Measurements from ENCODE around the gene DOCK2.

The DOCK2 gene

GRCh38 chr5:169921384-169921783, 284.3 kb downstream of the DOCK2 start:
- Histone ChIP-seq H4K20me1 (ENCODE audit: insufficient read depth, low read length, poor library complexity, severe bottlenecking) (no peaks in the 10 kb centered on the region), H3K9ac (ENCODE audit: low read depth, low read length, poor library complexity, severe bottlenecking) (no peak overlapping the region), H3K27me3 (ENCODE audit: insufficient read depth, low read length, poor library complexity, severe bottlenecking) (no peaks in the 10 kb centered on the region), H3K4me1 (ENCODE audit: insufficient read depth, low read length, poor library complexity, severe bottlenecking) (no peaks in the 10 kb centered on the region), H2AFZ (ENCODE audit: low read length) (no peak overlapping the region), H3K79me2 (ENCODE audit: insufficient read depth, low read length) (no peaks in the 10 kb centered on the region), H3F3A (ENCODE audit: low read depth) (no peaks in the 10 kb centered on the region), H3K9me2 (replicated peaks; ENCODE audit: low read depth, low read length) (no peaks in the 10 kb centered on the region), H3K4me2 (ENCODE audit: low read depth, low read length, poor library complexity, severe bottlenecking) (no peak overlapping the region), H3K4me3 (ENCODE audit: low read length, poor library complexity, severe bottlenecking) (no peak overlapping the region), H3K9me3 (ENCODE audit: insufficient read depth, low read depth, low read length) (no peaks in the 10 kb centered on the region), H3K36me3 (ENCODE audit: insufficient read depth, low read length) (no peaks in the 10 kb centered on the region; the same call in 1 of the 2 replicates)
- no peak for TF ChIP-seq EZH2phosphoT487 (IDR thresholded peaks at IDR 0.05; ENCODE audit: borderline replicate concordance)
- TF ChIP-seq, protein P1, sequence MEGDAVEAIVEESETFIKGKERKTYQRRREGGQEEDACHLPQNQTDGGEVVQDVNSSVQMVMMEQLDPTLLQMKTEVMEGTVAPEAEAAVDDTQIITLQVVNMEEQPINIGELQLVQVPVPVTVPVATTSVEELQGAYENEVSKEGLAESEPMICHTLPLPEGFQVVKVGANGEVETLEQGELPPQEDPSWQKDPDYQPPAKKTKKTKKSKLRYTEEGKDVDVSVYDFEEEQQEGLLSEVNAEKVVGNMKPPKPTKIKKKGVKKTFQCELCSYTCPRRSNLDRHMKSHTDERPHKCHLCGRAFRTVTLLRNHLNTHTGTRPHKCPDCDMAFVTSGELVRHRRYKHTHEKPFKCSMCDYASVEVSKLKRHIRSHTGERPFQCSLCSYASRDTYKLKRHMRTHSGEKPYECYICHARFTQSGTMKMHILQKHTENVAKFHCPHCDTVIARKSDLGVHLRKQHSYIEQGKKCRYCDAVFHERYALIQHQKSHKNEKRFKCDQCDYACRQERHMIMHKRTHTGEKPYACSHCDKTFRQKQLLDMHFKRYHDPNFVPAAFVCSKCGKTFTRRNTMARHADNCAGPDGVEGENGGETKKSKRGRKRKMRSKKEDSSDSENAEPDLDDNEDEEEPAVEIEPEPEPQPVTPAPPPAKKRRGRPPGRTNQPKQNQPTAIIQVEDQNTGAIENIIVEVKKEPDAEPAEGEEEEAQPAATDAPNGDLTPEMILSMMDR (conservative IDR thresholded peaks at IDR 0.05; ENCODE audit: low read length), result no peak

- no peak for TF ChIP-seq EZH2phosphoT487 (IDR thresholded peaks at IDR 0.05; ENCODE audit: borderline replicate concordance)
- TF ChIP-seq, protein P1 (conservative IDR thresholded peaks at IDR 0.05; ENCODE audit: low read length), result no peak
- no peak overlapping the region for H3K4me2 ChIP-seq (ENCODE audit: low read depth, low read length, poor library complexity, severe bottlenecking)
- H3K27me3 ChIP-seq (ENCODE audit: insufficient read depth, low read length, poor library complexity, severe bottlenecking), result no peaks in the 10 kb centered on the region
- H3K36me3 ChIP-seq (ENCODE audit: insufficient read depth, low read length), result no peaks in the 10 kb centered on the region; the same call in 1 of the 2 replicates
- H3F3A ChIP-seq (ENCODE audit: low read depth), result no peaks in the 10 kb centered on the region
- H2AFZ ChIP-seq (ENCODE audit: low read length), result no peak overlapping the region
- H3K79me2 ChIP-seq (ENCODE audit: insufficient read depth, low read length), result no peaks in the 10 kb centered on the region
- H3K4me3 ChIP-seq (ENCODE audit: low read length, poor library complexity, severe bottlenecking), result no peak overlapping the region
- H3K4me1 ChIP-seq (ENCODE audit: insufficient read depth, low read length, poor library complexity, severe bottlenecking), result no peaks in the 10 kb centered on the region
- no peak overlapping the region for H3K9ac ChIP-seq (ENCODE audit: low read depth, low read length, poor library complexity, severe bottlenecking)
- H3K9me3 ChIP-seq (ENCODE audit: insufficient read depth, low read depth, low read length), result no peaks in the 10 kb centered on the region
- H3K9me2 ChIP-seq (replicated peaks; ENCODE audit: low read depth, low read length), result no peaks in the 10 kb centered on the region
- no peaks in the 10 kb centered on the region for H4K20me1 ChIP-seq (ENCODE audit: insufficient read depth, low read length, poor library complexity, severe bottlenecking)
These were observed 284.9 kb downstream of the DOCK2 start for GRCh38 chr5:169921949-169922348.

GRCh38 chr5:169922474-169922873, 285.4 kb downstream of the DOCK2 start:
- no peaks in the 10 kb centered on the region for H3K9me3 ChIP-seq (ENCODE audit: insufficient read depth, low read depth, low read length)
- H3K4me3 ChIP-seq (ENCODE audit: low read length, poor library complexity, severe bottlenecking), result no peak overlapping the region
- no peaks in the 10 kb centered on the region for H3K79me2 ChIP-seq (ENCODE audit: insufficient read depth, low read length)
- H3K4me2 ChIP-seq (ENCODE audit: low read depth, low read length, poor library complexity, severe bottlenecking), result no peak overlapping the region
- H2AFZ ChIP-seq (ENCODE audit: low read length), result no peak overlapping the region
- H3K36me3 ChIP-seq (ENCODE audit: insufficient read depth, low read length), result no peaks in the 10 kb centered on the region; the same call in 1 of the 2 replicates
- no peaks in the 10 kb centered on the region for H4K20me1 ChIP-seq (ENCODE audit: insufficient read depth, low read length, poor library complexity, severe bottlenecking)
- H3K9me2 ChIP-seq (replicated peaks; ENCODE audit: low read depth, low read length), result no peaks in the 10 kb centered on the region
- no peaks in the 10 kb centered on the region for H3K4me1 ChIP-seq (ENCODE audit: insufficient read depth, low read length, poor library complexity, severe bottlenecking)
- H3F3A ChIP-seq (ENCODE audit: low read depth), result no peaks in the 10 kb centered on the region
- no peaks in the 10 kb centered on the region for H3K27me3 ChIP-seq (ENCODE audit: insufficient read depth, low read length, poor library complexity, severe bottlenecking)
- H3K9ac ChIP-seq (ENCODE audit: low read depth, low read length, poor library complexity, severe bottlenecking), result no peak overlapping the region
- TF ChIP-seq, protein P1 (conservative IDR thresholded peaks at IDR 0.05; ENCODE audit: low read length), result no peak
- no peak for TF ChIP-seq EZH2phosphoT487 (IDR thresholded peaks at IDR 0.05; ENCODE audit: borderline replicate concordance)

Data from Loucy (cell line).